A549 (cell line): Measurements from ENCODE around the gene SLC25A26.

ENCODE experiments used
- CBX2 ChIP-seq: fragments of 200-600 bp; sonication (generic); IDR thresholded peaks from 2 replicates; pipeline ENCODE4 v1.6.1; 2016; ENCODE audit warnings: low read depth, mild to moderate bottlenecking, borderline replicate concordance
- CBX8 ChIP-seq: fragments of 200-600 bp; sonication (generic); IDR thresholded peaks from 2 replicates; pipeline ENCODE4 v1.6.1; 2016
- CTCF ChIP-seq: fragments of >200 bp; sonication (Bioruptor Twin); formaldehyde crosslinking; IDR thresholded peaks from 3 replicates; pipeline ENCODE4 v1.5.1; 2016
- E2F6 ChIP-seq: IDR thresholded peaks from 2 replicates; pipeline ENCODE4 v1.6.1; 2012; ENCODE audit warnings: low read depth, borderline replicate concordance
- EP300 ChIP-seq, 2 experiments: fragments of >200 bp; sonication (Bioruptor Twin); formaldehyde crosslinking; IDR thresholded peaks; 2 replicates in 1 of 2; 3 replicates in 1 of 2; pipeline ENCODE4 v1.6.1; 2016 to 2017
- MAFK ChIP-seq: fragments of 450-650 bp; IDR thresholded peaks from 2 replicates; pipeline ENCODE4 v1.6.1; 2014; ENCODE audit not compliant: partially characterized antibody
- MAZ ChIP-seq: fragments of 150-350 bp; IDR thresholded peaks from 2 replicates; pipeline ENCODE4 v1.6.1; 2014; ENCODE audit warnings: antibody characterized with exemption, low read depth, low read length, borderline replicate concordance
- PHF8 ChIP-seq: fragments of 200-600 bp; sonication (generic); IDR thresholded peaks from 2 replicates; pipeline ENCODE4 v1.6.1; 2016; ENCODE audit warnings: low read depth, mild to moderate bottlenecking, antibody characterized with exemption, moderate library complexity, borderline replicate concordance
- POLR2A ChIP-seq: IDR thresholded peaks from 2 replicates; pipeline ENCODE4 v1.6.1; 2012; ENCODE audit warnings: mild to moderate bottlenecking, low read length
- REST ChIP-seq: fragments of 200-600 bp; sonication (generic); IDR thresholded peaks from 2 replicates; pipeline ENCODE4 v1.6.1; 2016; ENCODE audit warnings: antibody characterized with exemption, mild to moderate bottlenecking, moderate library complexity
- RFX5 ChIP-seq: fragments of 450-650 bp; IDR thresholded peaks from 2 replicates; pipeline ENCODE4 v1.7.1; 2014; ENCODE audit warnings: antibody characterized with exemption, mild to moderate bottlenecking, moderate library complexity
- ZC3H11A ChIP-seq: fragments of 450-650 bp; IDR thresholded peaks from 2 replicates; pipeline ENCODE4 v1.6.1; 2014; ENCODE audit warnings: antibody characterized with exemption, mild to moderate bottlenecking

- TF ChIP-seq CTCF (no peak), MAZ (no peak), PHF8 (no peak), REST (no peak), MAFK (no peak), EP300 (IDR thresholded peaks at IDR 0.05) (no peak), CBX2 (no peak), CBX8 (no peak), E2F6 (no peak), ZC3H11A (no peak), POLR2A (no peak), RFX5 (no peak)
Measured at GRCh38 chr3:66239513-66240123, 18.8 kb downstream of the SLC25A26 start.
